Adrenal gland (tissue), 5 donors: ENCODE results near the gene HSDL1.

Source experiments
- CTCF ChIP-seq, 6 experiments: fragments of 450-650 bp in 4 of 6; fragments of 200-600 bp in 2 of 6; sonication (generic) in 1 of 6; IDR thresholded peaks; 1 replicate in 5 of 6; 2 replicates in 1 of 6; pipeline versions ENCODE4 v1.5.1 to v1.8.0; 2016 to 2021; ENCODE audit warnings: antibody characterized with exemption in 6 of 6, mild to moderate bottlenecking in 2 of 6, moderate library complexity in 1 of 6
- POLR2A ChIP-seq, 2 donors: fragments of 450-650 bp; IDR thresholded peaks; one replicate each; pipeline ENCODE4 v1.6.1; 2017; ENCODE audit warnings: antibody characterized with exemption in 2 of 2, mild to moderate bottlenecking in 2 of 2, moderate library complexity in 1 of 2
- donor health status: DM: no; HTN: no; CAD: no.

- TF ChIP-seq CTCF (IDR thresholded peaks at IDR 0.05): no peak
- TF ChIP-seq POLR2A (IDR thresholded peaks at IDR 0.05): no peak
Measured at GRCh38 chr16:84075376-84075775, 69.6 kb downstream of the HSDL1 start.
